ENCODE results near the gene LAIR2. TPM values are rescaled to one million over a fixed set of nuclear protein-coding genes. Genes with fewer than 3 reads are reported as not detected.
"Not testable (repeated sequence)": the region's sequence is repeated elsewhere in the genome, so short reads cannot be mapped to it uniquely, and the experiment has no call there.

LAIR2 gene
- polyA plus RNA-seq, 3 donors, result not detected

DNA sequence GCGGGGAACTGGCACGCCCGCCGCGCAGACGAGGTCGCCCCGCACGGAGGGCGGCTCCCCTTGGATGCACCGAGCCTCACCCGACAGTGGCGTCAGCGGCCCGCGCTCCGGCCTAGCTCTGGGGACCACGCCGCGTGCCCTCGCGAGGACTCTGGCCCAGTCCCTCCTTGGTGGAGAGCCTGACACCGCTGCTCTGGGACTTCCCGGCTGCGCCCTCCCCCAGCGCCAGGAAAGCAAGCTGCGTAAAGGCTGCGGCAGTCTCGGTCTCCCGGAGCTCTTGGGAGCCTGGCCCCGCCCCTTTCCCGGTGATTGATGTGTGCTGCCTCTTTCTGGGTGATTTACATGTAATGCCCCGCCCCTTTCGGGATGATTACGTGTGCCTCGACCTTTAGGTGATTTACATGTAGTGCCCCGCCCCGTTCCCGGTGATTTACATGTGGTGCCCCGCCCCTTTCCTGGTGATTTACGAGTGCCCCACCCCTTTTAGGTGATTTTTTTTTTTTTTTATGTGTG, 39.0 kb upstream of the LAIR2 start, which contains the start of gene LENG9:
TSS of gene LENG9 (minus strand) at position 248 of the 513 bp plus-strand sequence. CDS start 252 bp downstream, outside the sequence.
- DNase-seq (ENCODE audit: extremely low read depth in 1 of 11, low read depth in 9 of 11, low spot score in 4 of 11), result peak in 9 of 11 donors; percentile 79 to 92 (median 90)

DNA sequence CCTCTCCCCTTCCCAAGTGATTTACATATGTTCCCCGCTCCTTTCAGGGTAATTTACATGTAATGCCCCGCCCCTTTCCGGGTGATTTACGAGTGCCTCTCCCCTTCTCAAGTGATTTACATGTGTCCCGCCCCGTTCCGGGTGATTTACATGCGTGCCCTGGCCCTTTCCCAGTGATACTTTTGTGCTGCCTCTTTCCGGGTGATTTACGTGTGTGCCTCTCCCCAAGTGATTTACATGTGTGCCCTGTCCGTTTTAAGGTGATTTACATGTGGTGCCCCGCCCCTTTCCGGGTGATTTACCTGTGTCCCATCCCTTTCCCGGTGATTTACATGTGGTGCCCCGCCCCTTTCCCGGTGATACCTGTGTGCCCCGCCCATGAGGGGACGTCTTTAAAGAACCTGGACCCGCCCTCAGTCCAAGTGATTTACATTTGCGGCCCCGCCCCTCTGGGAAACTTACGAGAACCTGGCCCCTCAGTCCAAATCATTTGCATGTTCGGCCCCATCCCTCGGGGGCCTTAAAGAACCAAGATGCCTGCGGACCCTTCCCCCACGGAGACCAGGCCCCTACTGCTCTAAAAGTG, 38.5 kb upstream of the LAIR2 start:
- DNase-seq (ENCODE audit: extremely low read depth in 1 of 11, low read depth in 9 of 11, low spot score in 4 of 11), result peak in 6 of 11 donors; percentile 67 to 89 (median 76)

DNA sequence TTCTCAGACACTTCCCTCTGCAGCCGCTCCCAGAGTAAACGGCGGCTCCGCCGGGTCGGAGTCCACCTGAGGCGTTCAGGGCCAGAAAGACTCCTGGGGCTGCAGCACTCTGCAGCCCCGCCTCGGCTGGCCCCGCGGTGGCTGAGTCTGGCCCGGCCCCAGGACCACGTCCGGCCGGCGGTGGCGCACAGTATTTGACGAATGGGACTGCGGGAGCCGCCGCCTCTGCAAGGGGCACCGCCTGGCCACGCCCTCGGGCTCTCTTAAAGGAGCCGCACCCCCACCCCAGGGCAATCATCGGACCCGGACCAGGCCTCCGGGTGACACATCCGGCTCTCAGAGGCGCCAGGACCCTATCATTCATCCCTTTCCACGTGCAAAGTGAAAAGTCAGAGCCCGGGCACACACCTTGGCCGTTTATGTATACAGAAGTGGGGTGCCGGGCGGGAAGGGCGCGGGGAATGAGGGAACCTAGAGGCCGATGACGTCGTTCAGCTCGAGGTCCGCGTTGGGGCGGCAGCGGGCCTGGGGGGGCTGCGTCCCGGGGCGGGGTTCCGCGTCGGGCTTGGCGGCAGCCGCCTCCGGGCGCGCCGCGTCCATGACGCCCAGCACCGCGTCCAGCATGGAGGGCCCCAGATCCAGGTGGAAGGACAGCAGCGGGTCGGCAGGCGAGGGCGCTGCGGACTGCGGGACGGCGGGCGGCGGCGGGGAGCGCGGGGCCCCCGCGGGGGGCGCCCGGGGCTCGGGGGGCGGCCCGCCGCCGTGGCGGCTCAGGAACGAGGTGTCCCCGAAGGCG, 37.8 kb upstream of the LAIR2 start:
- peak in 3 of 11 donors; percentile 79 to 87 (median 80) for DNase-seq (ENCODE audit: extremely low read depth in 1 of 11, low read depth in 9 of 11, low spot score in 4 of 11)

DNA sequence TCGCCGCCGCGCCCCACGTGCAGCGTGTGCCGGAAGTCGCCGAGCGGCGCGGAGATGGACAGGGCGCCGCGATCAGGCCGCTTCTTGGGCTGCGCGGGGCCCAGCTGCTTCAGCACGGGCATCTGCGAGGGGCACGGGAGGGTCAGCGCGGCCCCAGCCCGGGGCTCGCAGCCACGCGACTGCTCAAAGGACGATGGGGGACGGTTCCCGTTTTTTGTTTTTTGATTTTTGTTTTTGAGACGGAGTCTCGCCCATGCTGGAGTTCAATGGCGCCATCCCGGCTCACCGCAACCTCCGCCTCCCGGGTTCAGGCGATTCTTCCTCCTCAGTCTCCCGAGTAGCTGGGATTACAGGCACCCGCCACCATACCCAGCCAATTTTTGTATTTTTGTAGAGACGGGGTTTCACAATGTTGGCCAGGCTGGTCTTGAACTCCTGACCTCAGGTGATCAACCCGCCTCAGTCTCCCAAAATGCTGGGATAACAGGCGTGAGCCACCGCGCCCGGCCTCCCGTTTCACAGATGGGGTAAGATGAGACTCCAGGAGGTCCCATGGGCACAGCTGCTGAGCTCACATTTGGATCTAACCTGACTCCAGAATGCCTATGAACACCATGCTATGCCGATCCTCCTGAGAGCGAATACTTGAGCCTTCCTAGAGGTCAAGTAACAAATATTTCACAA, 37.1 kb upstream of the LAIR2 start:
- no peak for DNase-seq (ENCODE audit: extremely low read depth in 1 of 11, low read depth in 9 of 11, low spot score in 4 of 11)

DNA sequence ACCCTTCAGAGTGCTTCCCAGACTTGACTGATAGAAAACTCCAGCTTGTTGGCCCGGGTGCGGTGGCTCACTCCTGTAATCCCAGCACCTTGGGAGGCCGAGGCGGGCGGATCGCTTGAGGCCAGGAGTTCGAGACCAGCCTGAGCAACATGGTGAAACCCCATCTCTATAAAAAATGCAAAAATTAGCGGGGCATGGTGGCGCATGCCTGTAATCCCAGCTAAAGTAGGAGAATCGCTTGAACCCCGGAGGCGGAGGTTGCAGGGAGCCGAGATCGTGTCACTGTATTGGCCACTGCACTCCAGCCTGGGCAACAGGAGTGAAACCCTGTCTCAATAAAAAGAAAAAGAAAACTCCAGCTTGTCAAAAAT, 36.5 kb upstream of the LAIR2 start:
- DNase-seq (ENCODE audit: extremely low read depth in 1 of 11, low read depth in 9 of 11, low spot score in 4 of 11), result not testable (repeated sequence)

DNA sequence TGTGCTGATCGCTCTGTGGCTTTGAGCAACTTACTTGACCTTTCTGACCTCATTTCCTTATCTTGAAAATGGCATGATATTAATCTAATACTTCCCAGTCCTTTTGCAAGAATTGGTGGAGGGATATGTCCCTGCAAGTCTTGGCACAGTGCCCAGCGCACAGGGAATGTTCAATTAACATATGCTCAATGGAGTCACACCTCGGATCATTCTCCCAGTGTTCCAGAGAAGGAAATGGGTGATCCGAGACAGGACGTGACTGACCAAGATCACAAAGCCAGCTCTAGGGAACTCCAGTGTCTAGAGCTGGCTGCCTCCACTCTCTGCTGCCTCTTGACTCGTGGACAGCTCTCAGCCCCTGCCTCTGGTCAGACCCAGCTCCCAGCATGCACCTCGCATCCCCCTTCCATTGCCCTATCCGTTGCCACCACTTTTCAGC, 33.1 kb upstream of the LAIR2 start:
- no peak for DNase-seq (ENCODE audit: extremely low read depth in 1 of 11, low read depth in 9 of 11, low spot score in 4 of 11)

DNA sequence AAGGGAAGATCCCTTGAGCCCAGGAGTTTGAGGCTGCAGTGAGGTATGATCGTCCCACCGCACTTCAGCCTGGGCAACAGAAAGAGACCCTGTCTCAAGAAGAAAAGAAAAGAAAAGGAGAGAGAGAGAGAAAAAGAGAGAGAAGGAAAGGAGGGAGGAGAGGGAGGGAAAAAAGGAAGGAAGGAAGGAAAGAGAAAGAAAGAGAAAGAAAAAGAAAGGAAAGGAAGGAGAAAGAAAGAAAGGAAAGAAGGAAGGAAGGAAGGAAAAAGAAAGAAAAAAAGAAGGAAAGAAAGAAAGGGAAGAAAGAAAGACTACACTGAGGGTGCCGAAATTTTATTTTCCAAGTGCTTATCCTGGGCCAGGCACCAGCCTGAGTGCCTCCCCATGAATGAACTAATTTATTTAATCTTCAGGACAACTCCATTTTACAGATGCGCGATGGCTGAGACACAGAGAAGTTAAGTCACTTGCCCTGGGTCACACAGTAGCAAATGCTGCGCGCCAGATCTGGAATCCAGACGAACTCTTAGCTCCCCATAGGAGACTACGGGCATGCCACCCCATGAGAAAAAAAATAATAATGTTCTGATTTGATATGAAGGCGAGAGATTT, 32.2 kb upstream of the LAIR2 start:
- no peak for DNase-seq (ENCODE audit: extremely low read depth in 1 of 11, low read depth in 9 of 11, low spot score in 4 of 11)

DNA sequence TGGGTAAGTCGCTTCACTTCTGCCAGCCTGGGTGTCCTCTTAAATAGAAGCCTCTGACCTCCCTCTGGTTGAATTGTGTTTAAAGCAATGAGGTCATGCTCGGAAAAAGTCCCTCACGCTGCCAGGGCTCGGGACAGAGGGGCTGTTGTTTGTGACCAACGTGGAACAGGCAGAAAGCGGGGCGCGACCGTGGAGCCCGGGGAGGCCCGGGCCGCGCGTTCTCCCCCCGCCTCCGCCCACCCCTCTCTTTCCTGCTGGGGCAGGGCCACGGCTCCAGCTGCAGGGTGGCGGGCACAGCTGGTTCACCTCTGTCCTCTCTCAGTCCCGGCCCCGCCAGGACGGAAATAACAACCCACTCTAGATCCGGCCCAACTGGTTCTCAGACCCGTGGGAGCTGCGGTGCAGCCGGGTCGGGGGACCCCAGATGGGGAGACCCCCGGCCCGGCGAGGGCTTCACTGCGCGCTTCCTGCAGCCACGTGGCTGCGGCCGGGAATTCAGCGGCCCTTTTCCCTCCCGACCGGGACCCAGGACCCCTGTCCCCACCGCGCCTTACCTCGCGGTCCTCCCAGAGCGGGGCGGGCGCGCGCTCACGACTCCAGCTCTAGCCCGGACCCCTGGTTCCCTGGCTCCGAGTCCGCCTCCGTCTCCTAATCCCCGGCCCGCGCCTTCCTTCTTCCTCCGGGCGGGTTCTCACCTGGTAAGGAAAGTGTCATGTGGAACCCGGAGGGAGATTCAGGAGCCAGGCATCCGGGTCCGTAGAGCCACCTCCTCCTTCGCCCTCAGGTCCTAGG, 31.4 kb upstream of the LAIR2 start:
- DNase-seq (ENCODE audit: extremely low read depth in 1 of 11, low read depth in 9 of 11, low spot score in 4 of 11), result no peak

DNA sequence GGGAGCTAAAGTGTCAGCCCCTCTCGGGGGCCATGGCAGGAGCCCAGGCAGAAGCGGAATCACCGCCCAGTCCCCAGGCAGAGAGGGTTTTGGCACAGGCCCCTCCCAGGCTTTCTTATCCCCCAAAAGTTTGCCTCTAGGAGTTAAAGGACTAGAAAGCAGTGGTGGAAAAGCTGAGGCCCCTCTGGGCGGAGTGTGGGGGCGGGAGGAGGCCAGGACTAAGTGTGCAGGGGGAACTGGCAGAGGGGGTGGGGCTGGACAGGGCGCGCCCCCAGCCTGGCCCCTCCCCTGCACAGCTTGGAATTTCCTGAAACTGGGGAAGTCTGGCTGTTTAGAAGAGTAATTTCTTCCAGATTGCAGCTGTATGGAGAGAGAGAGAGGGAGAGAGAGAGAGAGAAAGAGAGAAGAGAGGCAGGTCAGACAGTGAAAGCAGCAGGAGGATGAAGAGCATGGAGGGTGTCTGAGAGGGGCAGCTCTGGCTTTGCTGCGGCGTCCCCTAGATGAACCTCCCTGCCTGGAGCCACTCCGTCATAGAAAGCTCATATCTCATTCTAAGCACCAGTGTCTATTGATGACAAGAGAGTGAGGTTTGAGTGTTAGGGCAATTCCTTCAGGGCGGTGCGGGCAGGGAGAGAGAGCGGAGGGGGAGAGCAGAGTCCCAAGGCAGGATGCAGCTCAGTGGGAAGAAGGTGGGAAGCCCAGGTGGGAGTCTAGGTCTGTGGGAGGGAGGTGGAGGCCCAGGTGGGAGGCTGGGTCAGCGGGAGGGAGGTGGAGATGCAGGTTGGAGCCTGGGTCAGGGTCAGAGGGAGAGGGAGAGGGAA, 29.4 kb upstream of the LAIR2 start, which contains the start of gene CDC42EP5:
TSS of gene CDC42EP5 (minus strand) at position 226 of the 821 bp plus-strand sequence. CDS start 7,749 bp downstream, outside the sequence.
- DNase-seq (ENCODE audit: extremely low read depth in 1 of 11, low read depth in 9 of 11, low spot score in 4 of 11), result peak in 8 of 11 donors; percentile 71 to 88 (median 84)

DNA sequence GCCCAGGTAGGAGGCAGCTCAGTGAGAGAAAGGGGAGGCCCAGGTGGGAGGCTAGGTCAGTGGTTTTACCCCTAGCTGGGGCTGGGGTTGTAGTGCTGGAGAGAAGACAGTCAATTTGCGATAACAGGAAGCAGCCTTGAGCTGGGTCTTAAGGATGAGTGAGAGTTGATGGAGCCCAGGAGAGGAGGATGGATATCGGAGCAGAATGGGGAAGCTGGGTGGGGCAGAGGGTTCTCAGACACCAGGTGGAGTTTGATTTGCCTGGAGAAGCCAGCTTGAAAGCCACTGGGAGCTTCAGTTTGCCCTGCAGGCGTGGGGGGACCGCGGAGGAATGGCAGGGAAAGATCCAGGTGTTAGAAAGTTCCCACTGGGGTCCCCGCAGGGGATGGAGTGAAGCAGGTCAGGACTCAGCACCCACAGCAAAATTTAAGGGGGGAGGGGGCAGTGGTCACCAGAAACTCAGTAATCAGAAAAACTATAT, 28.7 kb upstream of the LAIR2 start:
- no peak for DNase-seq (ENCODE audit: extremely low read depth in 1 of 11, low read depth in 9 of 11, low spot score in 4 of 11)

DNA sequence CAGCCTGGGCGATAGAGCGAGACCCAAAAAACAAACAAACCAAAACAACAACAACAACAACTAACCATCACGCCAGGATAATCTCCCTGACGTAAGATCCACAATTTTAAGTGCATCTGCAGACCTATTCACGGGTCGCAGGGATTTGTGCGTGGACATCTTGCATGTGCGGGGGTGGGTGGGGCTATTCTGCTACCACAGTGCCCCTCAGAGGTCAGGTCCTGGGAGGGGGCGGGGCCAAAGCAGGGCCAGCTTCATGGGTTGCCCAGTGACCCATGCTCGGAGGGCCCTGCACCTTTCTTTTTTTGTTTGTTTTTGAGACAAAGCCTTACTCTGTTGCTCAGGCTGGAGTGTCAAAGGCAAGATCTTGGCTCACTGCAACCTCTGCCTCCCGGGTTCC, 26.9 kb upstream of the LAIR2 start:
- no peak for DNase-seq (ENCODE audit: extremely low read depth in 1 of 11, low read depth in 9 of 11, low spot score in 4 of 11)

DNA sequence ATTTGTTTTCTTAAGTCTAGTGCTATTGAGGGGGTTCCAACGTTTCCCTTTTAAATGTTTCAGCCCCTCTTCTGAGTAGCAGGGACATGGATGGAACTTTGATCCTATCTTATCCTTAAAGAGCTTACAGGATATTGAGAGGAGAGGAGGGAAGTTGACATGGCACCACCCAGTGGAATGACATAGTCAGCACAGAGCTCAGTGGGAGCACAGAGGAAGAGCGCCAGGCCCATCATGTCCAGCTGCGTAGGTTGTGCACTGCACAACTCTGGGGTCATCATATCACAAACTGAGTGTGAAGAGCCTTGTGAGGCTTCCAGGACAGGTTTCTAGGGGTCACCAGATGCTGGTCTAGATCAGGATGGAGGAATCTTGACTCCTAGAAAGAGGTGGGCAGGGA, 25.0 kb upstream of the LAIR2 start:
- no peak for DNase-seq (ENCODE audit: extremely low read depth in 1 of 11, low read depth in 9 of 11, low spot score in 4 of 11)

DNA sequence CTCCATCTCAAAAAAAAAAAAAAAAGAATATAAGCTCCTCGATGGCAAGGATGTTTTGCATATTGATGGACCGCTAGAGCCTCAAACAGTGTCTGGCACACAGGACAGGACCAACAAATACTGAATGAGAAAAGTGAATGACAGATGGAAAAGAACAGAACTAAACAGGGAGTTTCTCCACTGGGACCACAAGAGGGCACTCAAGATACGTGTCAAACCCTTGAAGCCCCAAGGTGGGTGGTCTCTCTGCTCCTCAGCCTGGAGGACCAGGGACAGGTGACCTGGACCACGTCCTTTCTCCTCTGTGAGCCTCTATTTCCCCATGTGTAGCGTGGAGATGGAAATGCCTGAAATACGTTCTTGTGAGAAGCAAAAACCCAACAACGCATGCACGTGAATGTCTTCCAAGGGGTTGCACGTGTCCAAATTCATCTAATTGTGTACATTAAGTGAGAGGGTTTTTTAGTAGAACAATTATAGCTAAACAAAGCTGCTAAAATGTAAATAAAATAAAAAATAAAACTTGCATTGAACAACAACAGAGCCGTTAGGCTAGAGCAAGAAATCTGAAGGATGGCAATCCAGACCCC, 23.9 kb upstream of the LAIR2 start:
- peak in 2 of 11 donors; percentile 35 to 68 for DNase-seq (ENCODE audit: extremely low read depth in 1 of 11, low read depth in 9 of 11, low spot score in 4 of 11)

DNA sequence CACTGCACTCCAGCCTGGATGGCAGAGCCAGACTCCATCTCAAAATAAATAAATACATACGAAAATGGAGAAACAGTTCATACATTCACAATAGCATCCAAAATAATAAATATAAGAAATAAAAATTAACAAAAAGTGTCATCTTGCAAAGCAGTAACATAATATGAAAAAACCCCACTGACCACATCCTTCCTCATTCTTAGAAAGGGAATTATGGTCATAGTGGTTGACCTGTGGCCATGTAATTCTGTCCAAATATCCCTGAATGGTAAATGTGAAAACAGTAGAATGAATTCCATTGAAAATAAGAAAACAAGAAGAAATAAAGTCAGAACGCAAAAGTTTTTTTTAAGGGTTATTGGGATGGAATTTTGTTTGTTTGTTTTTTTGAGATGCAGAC, 22.6 kb upstream of the LAIR2 start:
- no peak for DNase-seq (ENCODE audit: extremely low read depth in 1 of 11, low read depth in 9 of 11, low spot score in 4 of 11)

DNA sequence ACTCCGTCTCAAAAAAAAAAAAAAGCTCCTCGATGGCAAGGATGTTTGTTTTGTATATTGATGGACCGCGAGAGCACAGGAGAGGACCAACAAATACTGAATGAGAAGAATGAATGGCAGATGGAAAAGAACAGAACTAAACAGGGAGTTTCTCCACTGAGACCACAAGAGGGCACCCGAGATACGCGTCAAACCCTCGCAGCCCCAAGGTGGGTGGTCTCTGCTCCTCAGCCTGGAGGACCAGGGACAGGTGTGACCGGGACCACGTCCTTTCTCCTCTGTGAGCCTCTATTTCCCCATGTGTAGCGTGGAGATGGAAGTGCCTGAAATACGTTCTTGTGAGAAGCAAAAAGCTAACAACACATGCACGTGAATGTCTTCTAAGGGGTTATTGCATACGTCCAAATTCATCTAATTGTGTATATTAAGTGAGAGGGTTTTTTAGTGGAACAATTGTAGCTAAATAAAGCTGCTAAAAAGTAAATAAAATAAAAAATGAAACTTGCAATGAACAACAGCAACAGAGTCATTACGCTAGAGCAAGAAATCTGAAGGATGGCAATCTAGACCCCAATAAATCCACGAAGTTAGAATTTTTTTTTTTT, 21.2 kb upstream of the LAIR2 start:
- DNase-seq (ENCODE audit: extremely low read depth in 1 of 11, low read depth in 9 of 11, low spot score in 4 of 11), result peak in 3 of 11 donors; percentile 45 to 69 (median 57)

DNA sequence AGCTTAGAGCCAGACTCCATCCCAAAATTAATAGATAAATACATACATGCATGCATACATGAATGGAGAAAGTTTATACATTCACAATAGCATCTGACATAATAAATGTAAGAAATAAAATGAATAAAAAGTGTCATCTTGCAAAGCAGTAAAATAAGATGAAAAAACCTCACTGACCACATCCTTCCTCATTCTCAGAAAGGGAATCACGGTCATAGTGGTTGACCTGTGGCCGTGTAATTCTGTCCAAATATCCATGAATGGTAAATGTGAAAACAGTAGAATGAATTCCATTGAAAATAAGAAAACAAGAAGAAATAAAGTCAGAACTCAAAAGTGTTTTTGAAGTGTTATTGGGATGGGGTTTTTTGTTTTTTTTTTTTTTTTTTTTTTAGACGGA, 19.7 kb upstream of the LAIR2 start:
- DNase-seq (ENCODE audit: extremely low read depth in 1 of 11, low read depth in 9 of 11, low spot score in 4 of 11), result no peak

DNA sequence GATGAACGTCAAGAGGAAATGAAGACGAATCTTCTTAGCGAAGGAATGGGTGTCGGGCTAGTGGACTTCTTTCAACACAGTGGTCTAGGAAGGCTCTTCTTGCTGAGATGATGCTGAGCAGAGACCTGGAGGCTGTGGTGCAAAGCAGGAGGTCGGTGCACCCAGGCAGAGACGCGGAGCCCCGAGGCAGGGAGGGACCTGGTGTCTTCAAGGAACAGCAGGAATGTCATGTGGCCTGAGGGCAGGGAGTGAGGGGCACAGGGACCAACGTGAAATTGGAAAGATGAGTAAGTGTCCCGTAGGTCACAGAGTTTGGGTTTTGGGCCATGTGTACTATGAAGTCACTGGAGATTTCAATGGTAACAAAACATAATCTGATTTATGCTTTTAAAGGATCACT, 18.2 kb upstream of the LAIR2 start:
- DNase-seq (ENCODE audit: extremely low read depth in 1 of 11, low read depth in 9 of 11, low spot score in 4 of 11), result no peak

Data from renal cortex interstitium (tissue), 11 donors.